Measurements from ENCODE around the gene ENOX1.

The ENOX1 gene

DNA sequence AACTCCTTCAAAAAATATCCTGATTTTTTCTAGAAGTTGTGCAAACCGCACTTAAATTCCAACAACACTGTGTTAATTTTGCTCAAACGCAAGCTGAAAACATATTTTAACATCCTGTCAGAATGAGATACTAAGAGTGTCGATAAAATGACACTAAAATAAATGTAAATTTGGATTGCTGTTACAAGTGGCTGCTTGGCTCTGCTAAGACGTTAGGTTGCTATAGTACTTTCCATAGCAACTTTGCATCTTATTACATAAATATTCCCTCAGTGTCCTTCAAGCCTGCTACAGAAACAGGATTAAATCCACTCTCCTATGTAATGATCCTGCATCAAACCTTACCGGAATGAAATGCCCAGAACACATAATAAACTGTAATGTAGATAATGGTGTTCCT lies 471.2 kb downstream of the ENOX1 start:
- no peak for DNase-seq (ENCODE audit: low spot score)

DNA sequence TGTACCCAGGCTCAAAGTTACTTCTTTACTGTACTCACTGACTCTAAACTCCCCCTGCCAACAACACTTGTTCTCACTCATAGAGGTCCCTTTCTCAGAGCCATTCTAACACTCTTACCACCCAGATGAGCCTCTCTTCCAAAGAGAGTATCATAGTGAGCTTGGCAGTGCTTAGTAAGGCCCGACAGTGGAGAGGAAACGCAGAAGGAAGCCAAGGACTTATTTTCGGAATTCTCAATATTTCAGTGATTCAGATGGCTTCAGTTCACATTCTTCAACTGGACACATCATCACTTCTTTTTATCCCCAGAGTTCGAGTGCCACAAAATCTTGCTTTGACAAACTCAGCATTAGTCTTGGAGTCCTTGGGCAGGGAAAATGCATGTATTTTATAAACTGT lies 477.5 kb downstream of the ENOX1 start:
- no peak for DNase-seq (ENCODE audit: low spot score)

DNA sequence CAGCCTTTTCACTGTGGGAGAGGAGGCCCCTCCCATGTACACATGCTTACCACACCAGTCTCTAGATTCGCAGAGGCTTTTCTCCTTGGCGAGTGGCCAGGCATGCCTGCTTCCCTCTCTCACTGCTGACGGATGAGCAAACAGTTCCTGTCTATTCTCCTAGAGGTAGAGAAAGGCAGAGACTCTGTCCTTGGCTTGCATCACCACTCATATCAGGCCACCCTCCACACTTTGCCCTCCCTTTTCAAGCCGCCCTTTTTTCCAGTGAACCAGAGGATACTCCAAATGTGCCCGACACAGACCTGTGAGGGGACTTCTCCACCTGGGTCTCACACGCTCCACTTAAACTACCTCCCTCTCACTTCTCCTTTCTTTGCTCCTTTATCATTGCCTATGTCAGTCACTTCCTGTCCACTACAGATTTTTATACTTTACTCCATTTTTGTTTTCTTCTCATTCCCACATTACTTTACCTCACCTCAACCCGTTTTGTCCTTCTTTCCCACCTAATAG lies 478.8 kb downstream of the ENOX1 start:
- DNase-seq (ENCODE audit: low spot score), result no peak

DNA sequence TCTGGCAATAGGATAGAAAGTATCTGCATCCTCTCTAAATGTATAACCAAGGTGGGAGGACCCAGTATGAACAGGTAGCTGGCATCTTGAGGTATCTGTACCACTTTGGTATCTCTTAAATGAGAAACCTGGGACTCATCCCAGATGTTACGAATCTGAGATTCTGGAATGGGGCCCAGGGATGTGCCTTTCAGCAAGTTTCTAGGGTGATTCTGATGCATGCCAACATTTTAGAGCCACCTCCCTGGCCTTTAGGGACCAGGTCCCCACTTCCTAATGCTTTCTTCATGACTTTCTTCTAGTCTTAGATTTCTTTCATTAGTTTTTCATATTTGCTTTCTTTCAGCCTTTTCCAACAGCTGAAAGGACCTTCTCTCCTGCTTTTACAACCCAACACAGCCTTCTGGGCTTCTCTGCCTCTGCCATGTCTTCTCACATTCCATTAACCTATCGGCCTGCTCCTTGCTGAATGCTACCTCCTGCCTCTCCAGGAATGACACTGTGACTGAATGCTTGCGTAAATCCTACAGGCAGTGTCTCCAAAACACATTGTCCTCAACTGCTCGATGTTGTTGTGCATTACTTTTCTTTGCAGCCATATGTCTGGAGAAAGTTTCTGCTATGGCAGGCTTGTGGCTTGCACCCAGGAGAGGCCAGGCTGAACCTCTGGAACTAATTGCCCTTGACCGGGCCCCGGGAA lies 479.4 kb downstream of the ENOX1 start:
- no peak for DNase-seq (ENCODE audit: low spot score)

DNA sequence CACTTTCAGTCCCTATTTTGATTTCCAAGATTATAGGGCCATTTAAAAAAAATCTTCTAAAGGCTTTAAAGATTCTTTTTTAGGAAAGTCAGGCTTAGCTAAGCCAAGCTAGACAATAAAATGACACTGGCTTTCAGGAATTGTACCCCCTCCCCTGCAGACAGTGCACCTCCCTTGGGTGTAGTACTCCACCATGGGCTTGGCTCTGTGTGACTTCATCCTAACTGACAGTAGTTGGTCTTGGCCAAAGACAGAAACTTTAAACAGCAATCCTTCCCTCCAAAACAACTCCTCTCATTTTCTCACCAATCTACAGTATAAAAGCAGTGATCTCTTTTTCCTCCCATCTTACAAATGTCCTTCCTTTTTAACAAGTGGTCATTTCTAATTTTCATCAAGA lies 480.4 kb downstream of the ENOX1 start:
- DNase-seq (ENCODE audit: low spot score), result no peak

DNA sequence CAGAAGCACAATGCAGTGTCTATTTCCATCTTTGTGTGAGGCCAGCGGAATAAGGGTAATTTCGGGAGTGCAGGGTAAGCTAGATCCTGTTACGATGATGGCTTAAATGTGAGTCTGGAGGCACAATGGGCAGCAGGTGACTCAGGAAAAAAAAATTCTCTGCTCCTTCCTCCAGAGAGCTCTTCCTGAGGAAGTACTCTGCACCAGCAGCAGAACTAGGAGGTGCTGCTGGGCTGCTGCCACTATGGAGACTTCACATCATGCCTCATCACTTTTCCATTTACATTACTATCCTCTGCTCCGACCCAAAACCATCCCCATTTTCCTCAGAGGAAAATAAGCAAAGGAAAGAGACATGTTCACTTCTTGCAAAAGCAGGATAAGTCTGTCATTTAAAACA lies 481.4 kb downstream of the ENOX1 start:
- no peak for DNase-seq (ENCODE audit: low spot score)

DNA sequence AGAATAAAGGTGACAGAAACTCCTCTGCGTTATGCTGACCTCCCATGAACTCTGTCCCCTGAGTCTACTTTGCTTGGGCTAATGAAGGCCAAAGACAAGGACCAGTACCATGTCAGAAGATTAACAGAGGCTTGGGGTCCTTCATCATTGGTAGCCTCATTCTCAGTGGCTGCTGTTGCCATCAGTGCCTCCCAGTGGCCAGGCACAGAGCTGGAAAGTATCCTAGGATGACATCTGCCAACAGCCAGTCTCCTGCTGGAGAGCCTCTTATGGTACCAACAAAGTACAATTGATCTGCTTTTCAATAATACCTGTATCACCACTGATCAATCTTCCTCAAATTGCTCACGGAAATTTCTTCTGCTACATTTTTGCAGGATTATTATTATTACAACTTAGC lies 481.8 kb downstream of the ENOX1 start:
- no peak for DNase-seq (ENCODE audit: low spot score)

DNA sequence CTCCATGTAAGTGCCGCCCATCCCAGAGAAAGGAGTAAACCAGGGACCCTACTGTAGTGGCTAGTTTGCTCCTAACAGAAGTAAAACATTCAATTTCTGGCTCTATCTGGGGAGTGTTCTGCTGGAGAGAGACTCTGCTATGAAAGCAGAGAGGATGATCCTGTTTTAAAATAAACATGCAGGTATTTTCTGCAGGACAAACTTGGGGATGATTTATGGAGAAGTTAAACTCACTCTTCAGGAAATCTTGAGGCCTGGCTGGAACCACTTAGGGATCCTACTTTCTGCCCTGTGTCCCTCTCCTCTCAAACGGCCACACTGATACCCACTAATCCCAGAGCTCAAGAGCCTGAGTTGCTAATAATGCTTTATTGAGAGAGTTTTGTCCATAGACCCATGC lies 482.3 kb downstream of the ENOX1 start:
- no peak for DNase-seq (ENCODE audit: low spot score)

DNA sequence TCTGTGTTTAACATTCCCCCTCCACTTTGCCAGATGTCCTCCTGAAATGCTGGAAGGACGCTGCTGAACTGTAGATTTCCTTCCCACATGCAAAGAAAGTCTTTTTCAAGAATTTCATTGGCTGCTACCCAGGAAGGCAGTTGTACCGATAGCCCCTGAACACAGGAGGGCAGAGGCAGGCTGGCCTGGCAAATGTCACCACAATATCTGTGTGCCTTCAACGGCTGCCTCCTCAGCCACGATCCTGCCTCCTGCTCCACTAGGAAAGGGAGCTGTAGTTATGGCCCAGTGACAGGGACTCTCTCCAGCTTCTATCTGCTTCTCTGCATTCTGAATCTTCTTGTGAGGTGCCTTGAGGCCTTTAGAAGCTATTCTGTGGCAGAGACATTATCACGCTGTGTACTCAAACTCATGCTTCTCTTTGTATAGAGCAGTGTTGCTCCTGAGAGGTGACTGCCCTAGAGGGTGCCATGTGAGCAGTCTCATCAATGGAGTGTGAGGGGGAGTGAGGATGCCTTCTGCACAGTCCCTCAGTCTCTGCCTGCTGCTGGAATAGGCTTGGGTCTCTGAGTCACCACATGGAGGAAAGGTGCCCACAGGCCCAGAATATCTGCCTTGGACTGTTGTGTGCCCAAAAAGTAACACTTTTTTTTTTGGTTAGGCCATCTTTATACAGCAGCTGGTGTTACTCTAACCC lies 483.6 kb downstream of the ENOX1 start:
- DNase-seq (ENCODE audit: low spot score), result no peak

DNA sequence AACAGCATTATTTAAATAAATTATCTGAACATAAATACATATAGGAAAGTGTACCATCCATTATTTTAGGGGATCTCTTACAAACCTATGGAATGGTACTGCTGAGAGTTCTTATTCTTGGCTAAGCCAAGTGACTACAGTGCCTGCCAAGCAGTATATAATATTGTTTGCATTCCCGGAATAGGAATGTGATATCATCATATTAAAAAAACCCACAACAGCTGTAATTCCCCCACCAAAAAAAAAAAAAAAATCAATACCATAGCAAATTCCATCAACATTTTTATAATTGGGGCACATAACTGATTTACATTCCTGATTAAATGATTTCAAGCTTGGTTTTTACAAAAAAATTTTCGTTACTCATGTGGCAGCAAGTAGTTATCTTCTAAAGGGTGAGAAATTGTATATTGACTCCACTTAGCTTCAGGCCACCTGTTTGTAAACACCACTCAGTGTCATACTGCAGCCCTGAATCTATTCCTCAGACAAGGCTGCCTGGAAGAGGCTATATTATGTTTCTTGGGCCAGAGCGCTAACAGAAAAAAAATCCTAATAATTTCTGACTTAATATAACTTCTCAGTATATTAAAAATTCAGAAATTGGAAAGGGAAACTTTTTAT lies 485.3 kb downstream of the ENOX1 start:
- DNase-seq (ENCODE audit: low spot score), result no peak

DNA sequence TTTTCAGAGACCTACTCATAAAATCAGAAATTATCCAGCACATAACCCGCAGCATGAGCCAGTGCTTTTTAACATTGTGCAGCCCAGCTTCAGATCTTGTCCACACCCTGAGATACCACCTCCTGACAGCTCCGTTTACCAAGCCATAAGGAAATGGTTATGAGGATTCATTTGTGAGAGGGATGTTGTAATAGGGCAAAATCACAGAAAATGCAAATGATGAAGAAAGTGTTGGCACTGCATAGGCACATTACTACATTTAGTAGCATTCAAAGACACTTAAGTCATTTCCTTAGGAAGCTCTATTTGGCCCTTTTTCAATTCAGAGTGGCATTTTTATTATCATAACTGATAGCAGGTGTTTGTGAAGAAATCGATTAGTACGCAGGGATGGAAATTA lies 485.9 kb downstream of the ENOX1 start:
- no peak for DNase-seq (ENCODE audit: low spot score)

DNA sequence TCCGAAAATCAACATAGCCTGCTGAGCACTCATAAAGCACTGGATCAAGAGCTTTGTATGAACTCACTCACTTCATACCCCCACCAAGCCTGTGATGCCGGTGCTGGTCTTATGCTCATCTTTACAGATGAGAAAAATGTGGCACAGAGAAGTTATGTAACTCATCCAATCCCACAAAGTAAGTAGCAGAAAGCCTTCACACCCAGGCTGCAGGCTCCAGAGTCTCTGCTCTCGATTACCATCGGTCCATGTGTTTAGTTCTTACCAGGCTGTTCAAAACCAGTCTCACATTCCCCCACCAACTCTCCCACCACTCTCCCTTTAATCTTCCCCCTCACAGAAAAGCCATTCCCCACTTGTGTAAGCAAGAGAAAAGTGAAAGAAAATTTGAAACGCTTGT lies 487.4 kb downstream of the ENOX1 start:
- DNase-seq (ENCODE audit: low spot score), result no peak

DNA sequence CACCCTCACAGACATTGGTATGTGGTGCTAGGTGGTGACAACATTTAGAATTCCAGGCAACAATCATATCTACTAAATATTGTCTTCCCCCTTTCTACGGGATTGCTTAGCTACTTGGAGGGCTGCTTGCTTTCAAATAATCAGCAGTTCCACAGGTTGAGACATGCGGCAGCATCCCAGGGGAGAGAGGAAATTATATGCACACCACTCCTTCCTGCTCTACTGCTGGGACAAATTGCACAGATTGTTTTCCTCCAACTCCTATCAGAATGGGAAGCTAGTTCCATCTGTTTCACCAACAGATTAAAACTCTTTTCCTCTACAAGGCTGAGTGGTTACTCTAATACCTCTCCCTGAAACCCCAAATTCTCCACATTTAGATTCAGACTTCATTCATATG lies 488.0 kb downstream of the ENOX1 start:
- no peak for DNase-seq (ENCODE audit: low spot score)

DNA sequence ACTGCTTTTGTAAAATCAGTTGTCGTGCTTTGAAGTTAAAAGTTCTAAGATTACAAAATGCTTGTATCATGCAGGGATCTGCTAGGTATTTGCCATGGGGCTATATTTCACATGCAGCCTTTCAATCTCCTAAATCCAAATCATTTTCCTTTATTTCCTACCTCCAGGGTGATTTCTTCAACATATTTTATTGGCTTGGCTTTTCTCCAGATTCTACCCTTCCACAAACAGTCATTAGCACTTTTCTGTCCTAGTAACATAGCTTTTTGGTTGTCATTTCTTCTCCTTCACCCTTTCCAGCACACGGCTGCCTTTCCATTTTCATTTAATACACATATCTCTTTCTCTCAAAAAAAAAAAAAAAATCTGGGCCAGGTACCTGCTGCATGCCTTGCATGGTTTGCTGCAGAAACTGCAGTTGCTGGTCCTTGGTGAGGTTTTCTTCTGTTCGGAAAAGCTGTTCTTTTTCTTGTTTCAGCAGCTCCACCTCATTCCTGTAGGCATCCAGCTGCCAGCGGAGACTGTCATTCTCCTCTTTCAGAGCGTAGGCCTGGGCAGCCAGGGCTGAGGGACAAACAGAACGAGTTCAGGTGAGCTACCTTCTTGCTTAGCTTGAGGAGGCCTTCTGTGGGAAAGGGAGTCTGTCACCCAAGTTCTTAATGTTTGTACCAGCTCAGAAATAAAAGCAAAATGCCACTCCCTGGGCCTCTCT lies 488.6 kb downstream of the ENOX1 start:
- no peak for DNase-seq (ENCODE audit: low spot score)

DNA sequence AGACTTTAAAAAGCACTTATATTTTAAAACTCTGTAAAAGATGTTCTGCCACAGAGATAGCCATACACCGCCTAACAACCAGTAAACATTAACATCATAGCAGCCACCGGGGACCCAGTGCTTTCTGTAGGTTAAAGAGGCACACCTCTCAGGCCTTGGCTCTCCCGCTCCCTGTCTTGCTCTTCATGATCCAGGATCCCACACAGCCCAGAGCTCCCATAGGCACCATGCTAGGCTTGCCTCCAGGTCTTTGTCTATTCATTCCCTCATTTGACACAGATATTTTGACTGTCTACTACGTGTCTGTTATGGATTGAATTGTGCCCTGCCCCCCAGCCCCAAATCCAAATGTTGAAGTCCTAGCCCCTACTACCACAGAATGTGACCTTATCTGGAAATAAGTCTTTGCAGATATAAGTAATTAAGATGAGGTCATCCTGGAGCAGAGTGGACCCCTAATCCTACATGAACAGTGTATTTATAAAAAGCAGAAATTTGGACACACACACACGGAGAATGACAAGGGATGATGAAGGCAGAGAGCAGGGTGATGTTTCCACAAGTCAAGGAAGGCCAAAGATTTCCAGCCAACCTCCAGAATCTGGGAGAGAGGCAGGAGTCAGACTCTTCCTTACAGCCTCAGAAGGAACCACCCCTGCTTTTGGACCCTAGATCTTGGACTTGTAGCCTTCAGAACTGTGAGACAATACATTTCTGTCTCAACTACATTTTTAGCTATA lies 490.8 kb downstream of the ENOX1 start:
- DNase-seq (ENCODE audit: low spot score), result no peak

DNA sequence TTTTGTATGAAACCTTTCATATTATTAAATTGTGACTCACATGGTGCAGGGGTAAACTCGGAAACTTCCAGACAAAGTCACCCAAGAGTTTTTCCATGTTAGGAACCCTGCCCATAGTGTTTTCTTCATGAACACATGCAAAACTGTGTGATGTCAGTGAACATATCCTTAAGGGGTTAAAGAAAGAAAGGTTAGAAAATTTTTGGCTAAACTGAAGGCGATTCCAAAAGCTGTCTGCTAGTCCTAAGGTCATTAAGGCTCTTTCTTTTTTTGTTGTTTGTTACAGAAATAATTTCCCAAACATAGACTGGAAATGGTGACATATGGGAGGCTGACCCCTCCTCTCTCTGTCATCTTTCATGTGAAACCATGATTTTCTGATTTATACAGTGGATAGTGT lies 491.5 kb downstream of the ENOX1 start:
- DNase-seq (ENCODE audit: low spot score), result no peak

DNA sequence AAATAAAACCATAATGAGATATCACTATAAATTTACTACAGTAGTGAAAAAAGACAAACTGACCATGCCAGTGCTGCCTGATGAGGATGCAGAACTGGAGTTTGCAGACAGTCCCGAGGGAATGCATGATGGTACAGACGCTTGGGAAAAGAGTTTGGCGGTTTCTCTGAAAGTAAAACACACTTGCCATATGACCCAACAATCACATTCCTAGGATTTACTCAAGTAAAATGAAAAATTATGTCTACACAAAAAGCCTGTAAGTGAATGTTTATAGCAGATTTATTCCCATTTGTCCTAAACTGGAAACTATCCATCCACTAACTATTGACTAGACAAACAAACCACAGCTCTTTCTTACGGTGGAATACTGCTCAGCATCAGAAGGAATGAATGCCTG lies 492.4 kb downstream of the ENOX1 start:
- DNase-seq (ENCODE audit: low spot score), result no peak

DNA sequence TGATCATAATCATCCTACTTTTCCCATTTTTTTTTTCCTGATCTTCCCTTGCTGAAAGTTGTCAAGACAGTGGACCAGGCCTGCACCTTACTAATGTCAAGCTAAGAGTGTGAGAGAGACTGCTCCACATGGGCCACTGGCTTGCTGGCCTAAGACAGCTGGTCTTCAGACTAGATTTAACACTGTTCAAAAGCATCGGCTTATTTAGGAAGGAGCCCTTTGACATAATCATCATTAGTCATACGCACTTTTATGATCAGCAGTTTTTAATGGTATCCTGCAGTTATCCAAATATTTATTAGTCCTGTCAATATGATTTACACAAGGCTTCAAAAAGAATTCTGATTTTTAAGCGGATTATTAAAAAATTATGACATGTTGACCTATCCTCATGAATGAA lies 492.8 kb downstream of the ENOX1 start:
- no peak for DNase-seq (ENCODE audit: low spot score)

DNA sequence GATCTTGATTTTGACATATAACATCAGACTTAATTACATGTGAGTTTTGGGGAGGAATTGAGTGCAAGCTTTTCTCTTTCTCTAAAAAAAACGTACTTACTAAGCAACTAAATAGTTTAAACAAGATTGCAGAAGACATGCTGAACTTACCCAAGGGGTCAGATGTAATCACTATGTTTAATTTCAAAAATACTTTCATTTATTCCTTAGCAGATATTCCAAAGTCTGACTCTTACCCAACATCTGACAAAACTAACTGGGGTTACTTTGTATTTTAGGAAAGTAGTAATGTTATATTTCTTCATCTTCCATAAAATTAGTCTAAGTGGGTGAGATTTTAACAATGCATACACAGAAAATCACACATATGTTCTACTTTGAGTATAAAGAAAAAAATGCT lies 493.2 kb downstream of the ENOX1 start:
- DNase-seq (ENCODE audit: low spot score), result no peak

DNA sequence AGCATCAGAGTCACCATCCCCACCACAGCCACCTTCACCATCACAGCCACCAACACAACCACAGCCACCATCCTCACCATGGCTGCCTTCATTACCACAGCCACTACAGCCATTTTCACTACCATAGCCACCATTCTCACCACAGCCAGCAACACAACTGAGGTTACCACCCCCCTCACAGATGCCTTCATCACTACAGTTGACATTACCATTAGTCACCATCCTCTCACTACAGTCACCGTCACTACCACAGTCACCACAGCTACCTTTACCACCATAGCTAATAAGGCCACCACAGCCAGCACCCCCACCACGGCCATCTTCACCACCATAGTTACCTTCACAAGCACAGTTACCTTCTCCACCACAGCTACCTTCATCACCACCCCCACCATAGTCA lies 493.8 kb downstream of the ENOX1 start:
- DNase-seq (ENCODE audit: low spot score), result no peak

DNA sequence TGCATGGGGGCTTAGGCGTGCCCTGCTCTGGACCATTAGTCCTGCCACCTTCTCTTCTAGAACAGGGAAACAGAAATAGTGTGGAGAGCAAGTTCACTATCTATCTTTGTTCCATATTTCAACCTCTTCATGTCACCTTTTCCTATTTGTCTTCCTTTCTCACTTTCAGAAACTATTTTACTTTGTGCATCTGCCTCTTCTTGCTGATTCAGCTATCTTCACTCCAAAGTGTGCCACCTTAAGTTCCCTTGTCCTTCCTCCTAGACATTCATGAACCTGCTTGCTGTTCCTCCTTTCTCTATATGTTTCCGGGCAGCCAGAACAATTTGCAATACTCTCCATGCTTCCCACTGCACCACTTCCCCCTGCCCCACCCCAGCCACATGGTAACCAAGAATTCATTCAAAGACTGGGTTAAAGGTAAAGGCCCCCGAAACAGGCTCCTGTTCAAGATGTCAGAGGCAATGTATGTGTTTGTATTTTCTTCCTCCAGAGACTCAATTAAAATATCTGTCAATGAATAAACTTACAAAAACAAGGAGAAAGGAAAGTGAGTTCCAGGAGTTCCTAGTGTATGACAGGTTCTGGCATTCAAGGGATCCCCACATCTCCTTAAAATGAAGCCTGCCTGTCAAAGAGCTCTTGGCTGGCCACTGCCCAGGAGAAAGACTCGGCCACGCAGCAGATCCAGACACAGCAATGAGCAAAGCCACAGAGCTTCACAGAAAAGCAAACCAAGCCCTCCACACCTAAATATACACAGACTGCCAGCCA lies 495.3 kb downstream of the ENOX1 start:
- DNase-seq (ENCODE audit: low spot score), result no peak
